HG02973 (cell line): ENCODE results near the gene OR51E1.

Source experiments
- ATAC-seq: cut with Tn5 transposase; IDR thresholded peaks from one replicate; pipeline ENCODE4 v1.9.1; 2021; ENCODE audit warnings: moderate library complexity; ENCODE audit not compliant: unreplicated experiment

OR51E1 gene

GRCh38 chr11:4643682-4644081, at the start of gene OR51E1:
TSS of gene OR51E1 (plus strand) at chr11:4643982. CDS start at chr11:4652527, 8,545 bp downstream.
- no peak for ATAC-seq

- no peak for ATAC-seq
Observed at GRCh38 chr11:4605057-4605456, 38.7 kb upstream of the OR51E1 start.

- no peak for ATAC-seq
Observed at GRCh38 chr11:4606231-4607015, 37.4 kb upstream of the OR51E1 start.

- ATAC-seq, result no peak
Observed at GRCh38 chr11:4607096-4607495, 36.7 kb upstream of the OR51E1 start.

- peak; percentile 100 for ATAC-seq
Observed at GRCh38 chr11:4607781-4608666, 35.8 kb upstream of the OR51E1 start, which contains the start of gene TRIM68. TSS of gene TRIM68 (minus strand) at chr11:4608231. CDS start at chr11:4605504, 2,727 bp downstream.

- no peak for ATAC-seq
Observed at GRCh38 chr11:4610258-4610935, 33.4 kb upstream of the OR51E1 start.

- no peak for ATAC-seq
Observed at GRCh38 chr11:4611986-4612385, 31.8 kb upstream of the OR51E1 start.

GRCh38 chr11:4615856-4616444, 27.8 kb upstream of the OR51E1 start:
- ATAC-seq, result no peak

GRCh38 chr11:4619514-4619913, 24.3 kb upstream of the OR51E1 start:
- no peak for ATAC-seq

- ATAC-seq, result no peak
Observed at GRCh38 chr11:4626207-4627099, 17.3 kb upstream of the OR51E1 start.

GRCh38 chr11:4636136-4636535, 7.6 kb upstream of the OR51E1 start:
- ATAC-seq, result no peak

- peak; percentile 98 for ATAC-seq
Observed at GRCh38 chr11:4636962-4637661, 6.7 kb upstream of the OR51E1 start, which contains the start of gene OR51D1. TSS of gene OR51D1 (plus strand) at chr11:4637477. CDS start at chr11:4639791, 2,314 bp downstream.

GRCh38 chr11:4637662-4638047, 6.1 kb upstream of the OR51E1 start:
- no peak for ATAC-seq

GRCh38 chr11:4639931-4640330, 3.9 kb upstream of the OR51E1 start:
- no peak for ATAC-seq

- ATAC-seq, result no peak
Observed at GRCh38 chr11:4641501-4641900, 2.3 kb upstream of the OR51E1 start.

GRCh38 chr11:4642043-4642442, 1.7 kb upstream of the OR51E1 start:
- no peak for ATAC-seq

GRCh38 chr11:4643076-4643475, 706 bp upstream of the OR51E1 start:
- no peak for ATAC-seq

- ATAC-seq, result no peak
Observed at GRCh38 chr11:4644233-4644632, 451 bp downstream of the OR51E1 start.

- ATAC-seq, result no peak
Observed at GRCh38 chr11:4645974-4646373, 2.2 kb downstream of the OR51E1 start.
